Body of pancreas (tissue), 4 donors: ENCODE data around the gene HRG. TPM values are rescaled to one million over a fixed set of nuclear protein-coding genes. Genes with fewer than 3 reads are reported as not detected.
"Not testable (repeated sequence)": the region's sequence is repeated elsewhere in the genome, so short reads cannot be mapped to it uniquely, and the experiment has no call there.

Experiments
- ATAC-seq: fragments of 150-250 bp; one replicate; pipeline ENCODE4 v1.9.1; 2016
- DNase-seq, 4 donors: peaks; one replicate each; pipeline ENCODE4 v3.0.0-alpha.2; 2019
- H3K27ac ChIP-seq, 4 donors: fragments of 200-600 bp; sonication (generic); 1 replicate in 3 of 4; 2 replicates in 1 of 4; pipeline versions ENCODE4 v1.5.1 to v1.6.1; 2016 to 2019; ENCODE audit warnings: mild to moderate bottlenecking in 1 of 4, mixed read lengths in 1 of 4, moderate library complexity in 1 of 4
- H3K27me3 ChIP-seq, 2 donors: fragments of 200-600 bp; sonication (generic); one replicate each; pipeline ENCODE4 v1.6.0; 2016; ENCODE audit warnings: mild to moderate bottlenecking in 1 of 2
- H3K36me3 ChIP-seq, 2 donors: fragments of 200-600 bp; sonication (generic); replicated peaks in 1 of 2; 2 replicates each; pipeline ENCODE4 v1.5.1; 2016; ENCODE audit warnings: low read depth in 2 of 2; ENCODE audit not compliant: insufficient read depth in 1 of 2
- H3K4me1 ChIP-seq: fragments of 200-600 bp; sonication (generic); one replicate; pipeline ENCODE4 v1.6.0; 2016
- H3K4me3 ChIP-seq, 2 donors: fragments of 200-600 bp; sonication (generic); 1 replicate in 1 of 2; 2 replicates in 1 of 2; pipeline ENCODE4 v1.5.1; 2016 to 2019
- H3K9me3 ChIP-seq, 3 donors: fragments of 200-600 bp; sonication (generic); 1 replicate in 2 of 3; 2 replicates in 1 of 3; pipeline ENCODE4 v1.5.1; 2016
- POLR2A ChIP-seq, 3 donors: fragments of 450-650 bp; IDR thresholded peaks; one replicate each; pipeline ENCODE4 v1.6.1; 2016; ENCODE audit warnings: antibody characterized with exemption in 3 of 3, mild to moderate bottlenecking in 2 of 3
- WGBS, 2 donors: methylation state at CpG; one replicate each; pipeline ENCODE4 v1.1.5; 2017; 5-methylcytosine and 5-hydroxymethylcytosine counted together
- intact Hi-C: fragments of 100-400 bp; cut with DNase I; formaldehyde crosslinking; loops from one replicate; pipeline ENCODE4 v1.15.1; 2023
- total RNA-seq, 2 donors: library from RNA; depleted of rRNA; stranded (reverse); fragments of >200 nt; gene quantifications; one replicate each; pipeline ENCODE4 v1.1.0, GENCODE V29; 2016
- TF ChIP-seq, protein P1 (sequence below), 7 experiments: fragments of 450-650 bp in 4 of 7; fragments of 200-600 bp in 3 of 7; sonication (generic) in 3 of 7; IDR thresholded peaks; one replicate each; pipeline ENCODE4 v1.5.1; 2016 to 2019; ENCODE audit warnings: antibody characterized with exemption in 7 of 7

The HRG gene
- total RNA-seq, 2 donors from 2014 or later: not detected

- no peak overlapping the region for H3K27ac ChIP-seq
- H3K27me3 ChIP-seq: peaks cover 0 to 3% of the 10 kb centered on the region in 2 donors
- 89 to 90% methylated on average over 3 of the region's 3 CpGs for WGBS, 2 donors
- no peak for DNase-seq
- no peak overlapping the region for H3K4me3 ChIP-seq
- no peak for ATAC-seq
- no peak for TF ChIP-seq POLR2A (IDR thresholded peaks at IDR 0.05)
- TF ChIP-seq, protein P1, sequence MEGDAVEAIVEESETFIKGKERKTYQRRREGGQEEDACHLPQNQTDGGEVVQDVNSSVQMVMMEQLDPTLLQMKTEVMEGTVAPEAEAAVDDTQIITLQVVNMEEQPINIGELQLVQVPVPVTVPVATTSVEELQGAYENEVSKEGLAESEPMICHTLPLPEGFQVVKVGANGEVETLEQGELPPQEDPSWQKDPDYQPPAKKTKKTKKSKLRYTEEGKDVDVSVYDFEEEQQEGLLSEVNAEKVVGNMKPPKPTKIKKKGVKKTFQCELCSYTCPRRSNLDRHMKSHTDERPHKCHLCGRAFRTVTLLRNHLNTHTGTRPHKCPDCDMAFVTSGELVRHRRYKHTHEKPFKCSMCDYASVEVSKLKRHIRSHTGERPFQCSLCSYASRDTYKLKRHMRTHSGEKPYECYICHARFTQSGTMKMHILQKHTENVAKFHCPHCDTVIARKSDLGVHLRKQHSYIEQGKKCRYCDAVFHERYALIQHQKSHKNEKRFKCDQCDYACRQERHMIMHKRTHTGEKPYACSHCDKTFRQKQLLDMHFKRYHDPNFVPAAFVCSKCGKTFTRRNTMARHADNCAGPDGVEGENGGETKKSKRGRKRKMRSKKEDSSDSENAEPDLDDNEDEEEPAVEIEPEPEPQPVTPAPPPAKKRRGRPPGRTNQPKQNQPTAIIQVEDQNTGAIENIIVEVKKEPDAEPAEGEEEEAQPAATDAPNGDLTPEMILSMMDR (IDR thresholded peaks at IDR 0.05): no peak
- H3K9me3 ChIP-seq: no peaks in the 10 kb centered on the region
- no peaks in the 10 kb centered on the region for H3K36me3 ChIP-seq
- no peaks in the 10 kb centered on the region for H3K4me1 ChIP-seq
- intact Hi-C loops: no loop called here
Observed at GRCh38 chr3:186700267-186700666, 34.5 kb downstream of the HRG start.

GRCh38 chr3:186702451-186702850, 36.6 kb downstream of the HRG start:
- H3K9me3 ChIP-seq, intact Hi-C loops, H3K4me3 ChIP-seq, H3K4me1 ChIP-seq, H3K36me3 ChIP-seq, DNase-seq, ATAC-seq, H3K27me3 ChIP-seq, H3K27ac ChIP-seq: not testable (repeated sequence)

- DNase-seq (no peak), ATAC-seq (no peak)
- intact Hi-C loops: no loop called here
- 48 to 70% methylated on average over 6 of the region's 6 CpGs for WGBS, 2 donors
- Histone ChIP-seq H3K27me3 (peaks cover 0 to 3% of the 10 kb centered on the region in 2 donors), H3K4me3 (no peak overlapping the region), H3K36me3 (no peaks in the 10 kb centered on the region), H3K27ac (no peak overlapping the region), H3K9me3 (no peaks in the 10 kb centered on the region), H3K4me1 (no peaks in the 10 kb centered on the region)
- no peak for TF ChIP-seq POLR2A (IDR thresholded peaks at IDR 0.05)
- TF ChIP-seq, protein P1 (IDR thresholded peaks at IDR 0.05): no peak
Observed at GRCh38 chr3:186705882-186706780, 40.3 kb downstream of the HRG start.

GRCh38 chr3:186708983-186709679, 43.3 kb downstream of the HRG start:
- Histone ChIP-seq H3K36me3 (no peaks in the 10 kb centered on the region), H3K4me1 (no peaks in the 10 kb centered on the region), H3K4me3 (no peak overlapping the region), H3K27ac (no peak overlapping the region), H3K27me3 (peaks cover 0 to 2% of the 10 kb centered on the region in 2 donors), H3K9me3 (no peaks in the 10 kb centered on the region)
- DNase-seq (no peak), ATAC-seq (no peak)
- intact Hi-C loops: no loop called here
- no peak for TF ChIP-seq POLR2A (IDR thresholded peaks at IDR 0.05)
- TF ChIP-seq, protein P1 (IDR thresholded peaks at IDR 0.05): no peak
- WGBS, 2 donors: 62 to 63% methylated on average over 6 of the region's 6 CpGs

DNA sequence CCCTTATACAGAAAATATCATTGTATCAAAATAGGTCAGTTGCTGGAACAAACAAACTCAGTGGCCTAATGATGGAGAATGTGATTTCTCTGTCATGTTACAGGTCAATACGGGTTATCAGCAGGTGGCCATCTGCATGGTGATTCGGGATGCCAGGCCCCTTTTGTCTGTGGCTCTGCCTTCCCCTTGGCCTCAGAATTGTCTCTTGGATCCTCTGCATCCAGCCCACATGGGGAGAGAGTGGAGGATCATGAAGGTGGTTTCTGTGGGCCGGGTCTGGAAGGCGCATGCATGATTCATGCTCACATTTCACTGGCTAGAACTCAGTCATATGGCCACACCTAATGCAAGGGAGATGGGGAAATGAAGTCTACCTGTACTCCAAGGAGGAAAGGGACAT, 44.9 kb downstream of the HRG start:
- 71 to 76% methylated on average over 4 of the region's 4 CpGs for WGBS, 2 donors
- H3K4me1 ChIP-seq, H3K36me3 ChIP-seq, H3K27me3 ChIP-seq, H3K27ac ChIP-seq, H3K9me3 ChIP-seq, intact Hi-C loops, DNase-seq, H3K4me3 ChIP-seq, ATAC-seq: not testable (repeated sequence)
